Endometrial microvascular endothelial cells (primary cell): ENCODE data around the gene RIN3. TPM values are rescaled to one million over a fixed set of nuclear protein-coding genes. Genes with fewer than 3 reads are reported as not detected.
"Not testable (repeated sequence)": the region's sequence is repeated elsewhere in the genome, so short reads cannot be mapped to it uniquely, and the experiment has no call there.

Source experiments
- in situ Hi-C: cut with HindIII; loops from 2 replicates; pipeline ENCODE4 v1.10.0; 2017; ENCODE audit warnings: low sequenced_read_pairs, low pct_unique_long_range_greater_than_20kb; ENCODE audit errors: inconsistent ontology term
- total RNA-seq: library from RNA; depleted of rRNA; stranded (reverse); fragments of >200 nt; gene quantifications from one replicate; pipeline ENCODE4 v1.2.3, GENCODE V29; 2015; ENCODE audit errors: inconsistent ontology term

Gene RIN3
- total RNA-seq, 1 donor from 2014 or later = 2.0 TPM

DNA sequence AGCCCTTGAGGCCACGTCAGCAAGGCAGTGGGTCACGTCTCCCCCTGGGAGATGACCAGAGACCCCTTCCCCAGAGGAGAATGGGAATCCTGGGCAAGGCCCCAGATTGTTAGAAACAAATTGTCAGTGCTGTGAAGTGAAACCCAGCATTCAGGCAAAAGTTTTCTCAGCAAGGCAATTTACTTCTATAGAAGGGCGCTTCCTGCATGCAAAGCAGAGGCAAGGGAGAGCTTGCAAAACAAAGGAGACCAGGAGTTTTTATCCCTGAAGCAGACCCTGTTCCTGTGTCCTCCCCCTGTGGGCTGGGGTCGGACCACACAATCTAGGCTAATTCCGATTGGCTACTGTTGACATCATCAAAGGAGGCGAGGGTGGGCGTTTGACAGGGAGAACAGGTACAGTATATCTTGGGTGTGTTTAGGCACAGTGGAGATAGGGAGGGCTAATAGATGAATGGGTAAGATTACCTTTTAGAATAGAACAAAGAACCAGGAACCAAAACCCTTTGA lies 114.2 kb downstream of the RIN3 start:
- in situ Hi-C loops = no loop called here

DNA sequence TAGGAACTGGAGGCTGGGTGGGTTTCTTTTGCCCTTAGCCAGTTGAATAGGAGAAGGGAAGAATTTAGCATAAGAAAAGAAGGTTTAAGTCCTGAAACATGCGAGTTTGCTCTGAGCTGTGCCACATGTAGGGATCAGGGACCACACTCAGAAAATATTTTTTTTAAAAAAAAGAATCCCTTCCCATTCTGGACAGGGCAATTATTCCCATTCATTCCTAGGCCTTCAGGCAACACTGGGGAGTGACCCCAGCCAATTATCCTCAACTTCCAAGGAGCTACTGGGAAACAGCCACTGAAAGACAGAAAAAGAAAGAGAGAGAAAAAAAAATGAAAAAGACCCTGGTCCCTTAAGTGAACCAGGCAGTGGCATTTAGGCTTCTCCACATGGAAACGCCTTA lies 115.1 kb downstream of the RIN3 start:
- in situ Hi-C loops = no loop called here

DNA sequence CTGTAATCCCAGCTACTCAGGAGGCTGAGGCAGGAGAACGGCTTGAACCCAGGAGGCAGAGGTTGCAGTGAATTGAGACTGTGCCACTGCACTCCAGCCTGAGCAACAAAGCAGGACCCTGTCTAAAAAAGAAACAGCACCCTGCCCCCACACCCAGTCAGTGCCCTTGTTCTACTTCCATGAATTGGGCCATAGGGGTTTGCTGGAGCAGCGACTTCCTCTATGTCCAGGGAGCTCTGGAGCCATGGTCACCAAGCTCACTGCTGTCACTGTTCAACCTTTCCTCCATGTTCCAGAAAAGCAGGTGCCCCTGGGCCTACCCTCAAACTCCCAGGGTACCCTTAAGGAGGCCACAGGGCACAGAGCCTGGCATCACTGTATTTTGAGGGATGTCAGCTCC lies 116.8 kb downstream of the RIN3 start:
- in situ Hi-C loops = no loop called here

- in situ Hi-C loops = no loop called here
Measured at GRCh38 chr14:92631098-92631497, 117.5 kb downstream of the RIN3 start.

- in situ Hi-C loops = no loop called here
Measured at GRCh38 chr14:92632546-92633273, 119.1 kb downstream of the RIN3 start.

DNA sequence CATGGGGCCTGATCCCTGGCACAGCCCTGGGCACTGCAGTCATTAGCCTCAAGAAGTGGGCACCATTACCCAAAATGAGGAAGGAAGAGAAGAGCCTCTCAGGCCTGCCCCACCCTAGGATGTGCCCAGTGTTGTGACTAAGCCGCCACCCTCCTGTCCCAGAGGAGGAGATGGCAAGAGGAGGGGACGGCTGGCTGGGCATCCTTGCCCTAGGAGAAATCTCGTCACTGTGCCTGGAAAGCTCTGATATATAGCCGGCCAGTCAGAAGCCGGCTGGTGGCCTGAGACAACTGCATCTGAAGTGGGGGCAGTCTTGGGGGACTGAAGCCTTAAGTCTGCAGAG lies 119.7 kb downstream of the RIN3 start:
- in situ Hi-C loops = no loop called here

GRCh38 chr14:92633724-92634123 lies 120.1 kb downstream of the RIN3 start:
- in situ Hi-C loops = no loop called here

DNA sequence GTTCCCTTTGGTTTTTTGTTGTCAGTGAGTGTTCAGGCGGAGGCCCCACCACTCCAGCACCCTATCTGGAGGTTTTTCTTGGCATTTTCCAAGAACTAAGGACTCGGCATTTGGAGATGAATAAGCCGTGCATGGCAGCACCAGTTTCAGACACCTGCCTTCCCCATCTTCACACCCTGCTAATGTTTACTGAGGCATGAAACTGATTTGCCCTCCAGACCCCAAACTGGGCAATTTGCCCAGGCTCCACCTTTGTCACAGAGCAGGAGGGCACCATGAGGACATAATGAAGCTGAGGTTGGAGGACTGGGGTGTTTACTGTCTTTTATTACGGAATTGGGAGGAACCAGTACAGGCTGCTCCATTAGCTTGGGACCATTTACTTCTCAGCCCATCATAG lies 121.5 kb downstream of the RIN3 start:
- in situ Hi-C loops = no loop called here

- in situ Hi-C loops = no loop called here
Measured at GRCh38 chr14:92635896-92636295, 122.3 kb downstream of the RIN3 start.

GRCh38 chr14:92637228-92637627 lies 123.6 kb downstream of the RIN3 start:
- in situ Hi-C loops = no loop called here

- in situ Hi-C loops = no loop called here
Measured at GRCh38 chr14:92637864-92638263, 124.3 kb downstream of the RIN3 start.

DNA sequence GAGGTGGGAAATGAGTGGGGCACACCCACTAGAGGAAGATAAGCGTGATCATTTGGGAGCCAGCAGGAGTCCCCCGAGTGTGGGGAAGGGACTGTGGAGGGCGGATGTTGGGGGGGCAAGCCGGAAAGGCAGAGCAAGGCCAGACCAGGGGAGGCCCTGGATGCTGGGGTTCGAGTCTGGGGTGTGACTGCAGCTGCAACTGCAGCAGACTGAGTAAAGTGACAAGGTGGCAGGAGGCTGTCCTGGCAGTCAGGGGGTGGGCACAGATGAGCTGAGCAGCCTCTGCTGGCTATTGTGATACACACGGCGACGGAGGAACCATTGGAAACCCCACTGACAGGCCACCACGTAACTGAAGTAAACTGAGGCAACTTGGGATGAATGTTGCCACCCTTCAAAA lies 124.7 kb downstream of the RIN3 start:
- in situ Hi-C loops = no loop called here

DNA sequence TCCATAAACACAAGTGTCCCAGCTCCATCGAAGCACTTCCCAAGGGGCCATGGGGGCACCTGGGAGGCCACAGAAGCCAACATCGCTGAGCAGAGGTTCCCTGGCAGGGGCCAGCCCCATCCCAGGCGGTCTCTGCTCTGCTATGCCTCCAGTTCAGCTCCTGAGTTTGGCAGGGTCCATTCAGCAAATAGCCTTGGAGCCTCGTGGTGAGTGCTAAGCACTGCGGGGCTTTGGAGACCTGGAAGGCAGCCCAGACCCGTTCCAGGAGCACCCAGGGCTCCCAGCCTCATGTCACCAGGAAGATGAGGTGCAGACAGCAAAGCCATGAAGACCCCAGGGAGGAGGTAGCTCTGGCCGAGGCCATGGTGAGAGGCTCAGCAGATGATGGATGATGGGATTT lies 125.3 kb downstream of the RIN3 start:
- in situ Hi-C loops = no loop called here

DNA sequence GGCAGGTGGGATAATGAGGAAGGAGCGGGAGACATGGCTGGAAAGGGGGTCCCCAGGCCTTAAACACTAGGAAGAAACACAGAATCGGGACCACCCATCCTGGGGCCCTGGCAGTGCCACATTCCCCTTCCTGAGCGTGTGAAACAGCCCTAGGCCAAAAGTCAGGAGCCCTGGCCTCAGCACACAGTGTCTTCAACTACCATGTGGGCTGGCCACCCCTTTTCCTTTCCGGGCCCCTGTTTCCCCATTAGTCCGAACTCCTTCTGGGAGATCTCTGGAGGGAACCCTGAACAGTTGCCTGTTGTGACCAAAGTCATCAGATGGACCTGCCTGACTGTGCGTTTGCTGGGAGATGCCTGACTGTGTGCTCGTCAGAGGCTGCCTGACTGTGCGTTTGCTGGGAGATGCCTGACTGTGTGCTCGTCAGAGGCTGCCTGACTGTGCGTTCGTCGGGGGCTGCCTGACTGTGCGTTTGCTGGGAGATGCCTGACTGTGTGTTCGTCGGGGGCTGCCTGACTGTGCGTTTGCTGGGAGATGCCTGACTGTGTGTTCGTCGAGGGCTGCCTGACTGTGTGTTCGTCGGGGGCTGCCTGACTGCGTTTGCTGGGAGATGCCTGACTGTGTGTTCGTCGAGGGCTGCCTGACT lies 126.0 kb downstream of the RIN3 start:
- in situ Hi-C loops = not testable (repeated sequence)

DNA sequence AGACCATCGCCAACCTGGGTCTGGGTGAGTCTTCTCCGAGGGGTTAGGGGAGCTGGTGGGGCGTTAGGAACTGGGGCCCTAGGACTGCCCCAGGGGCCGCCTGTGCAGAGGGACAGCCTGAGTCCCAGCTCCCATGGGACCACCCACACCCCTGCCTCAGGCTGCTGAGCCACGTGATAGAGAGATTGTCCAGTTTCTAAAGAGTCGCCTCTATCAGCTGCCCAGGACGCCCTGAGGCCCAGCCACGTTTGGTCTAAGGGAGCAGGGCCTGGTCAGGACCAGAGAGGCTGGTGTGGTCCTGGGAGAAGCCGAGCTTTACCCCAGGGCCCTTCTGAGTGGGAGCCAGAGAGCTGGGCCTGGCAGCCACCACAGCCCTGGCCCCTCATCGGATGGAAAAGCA lies 127.7 kb downstream of the RIN3 start:
- in situ Hi-C loops = no loop called here

DNA sequence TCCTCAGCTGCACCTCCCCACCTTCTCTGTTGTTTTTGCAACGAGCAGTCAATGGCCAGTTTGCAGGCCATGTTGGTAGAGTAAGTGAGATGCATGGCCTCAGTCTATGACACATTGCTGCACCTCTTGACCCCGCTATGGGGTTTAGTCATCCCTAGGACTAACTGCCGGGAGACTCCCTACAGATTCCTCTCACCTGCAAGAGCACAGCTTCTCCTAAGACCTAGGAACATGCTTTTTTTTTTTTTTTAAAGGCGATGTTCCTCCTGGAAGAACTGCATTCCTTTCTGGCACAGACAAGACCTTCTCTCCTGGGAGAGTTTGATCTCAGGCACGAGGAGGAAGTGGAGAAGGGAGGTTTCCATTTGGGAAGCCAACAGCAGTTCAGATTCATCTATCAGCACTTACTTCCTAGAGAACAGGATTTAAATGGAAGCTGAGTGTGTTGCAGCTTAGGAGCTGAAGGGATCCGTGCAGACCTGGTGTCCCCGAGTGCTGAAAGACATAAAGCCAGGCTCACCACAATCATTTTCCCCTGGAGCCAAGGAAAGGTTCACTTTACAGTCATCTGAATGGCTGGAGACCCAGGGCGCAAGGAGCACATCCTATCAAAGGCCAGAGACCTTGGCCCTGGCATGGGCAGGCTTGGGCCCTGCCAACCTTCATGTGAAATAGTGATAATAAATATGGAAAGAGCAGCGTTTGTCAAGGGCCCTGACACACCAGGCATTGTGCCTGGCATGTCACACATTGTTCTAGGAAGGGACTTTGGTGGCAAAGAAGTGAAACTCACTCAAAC lies 130.8 kb downstream of the RIN3 start:
- in situ Hi-C loops = no loop called here

GRCh38 chr14:92644970-92645515 lies 131.5 kb downstream of the RIN3 start:
- in situ Hi-C loops = no loop called here

DNA sequence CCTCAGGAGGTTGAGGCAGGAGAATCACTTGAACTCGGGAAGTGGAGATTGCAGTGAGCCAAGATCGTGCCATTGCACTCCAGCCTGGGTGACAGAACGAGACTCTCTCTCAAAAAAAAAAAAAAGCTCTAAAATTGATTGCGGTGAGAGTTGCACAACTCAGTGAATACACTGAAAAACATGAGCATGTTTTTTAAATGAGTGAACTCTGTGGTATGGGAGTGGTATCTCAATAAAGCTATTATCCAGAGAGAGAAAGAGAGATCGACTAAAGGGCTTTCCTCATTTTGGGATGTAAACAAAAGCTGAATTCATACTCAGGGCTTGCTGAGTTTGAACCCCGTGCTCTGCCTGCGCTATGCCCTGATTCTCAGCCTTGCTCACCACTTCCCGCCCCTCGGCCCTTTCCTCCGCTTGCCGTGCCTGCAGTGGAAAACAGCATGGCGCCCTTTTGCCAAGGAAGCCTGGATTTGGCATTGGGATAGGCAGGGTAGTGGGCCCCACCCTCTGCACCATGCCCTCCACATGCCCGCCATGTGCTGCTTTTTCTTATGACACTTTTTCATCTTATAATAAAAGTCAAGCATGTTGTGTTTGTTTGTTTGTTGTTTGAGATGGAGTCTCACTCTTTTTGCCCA lies 132.4 kb downstream of the RIN3 start:
- in situ Hi-C loops = no loop called here
